ENCODE results near the gene GAB2.

The GAB2 gene

DNA sequence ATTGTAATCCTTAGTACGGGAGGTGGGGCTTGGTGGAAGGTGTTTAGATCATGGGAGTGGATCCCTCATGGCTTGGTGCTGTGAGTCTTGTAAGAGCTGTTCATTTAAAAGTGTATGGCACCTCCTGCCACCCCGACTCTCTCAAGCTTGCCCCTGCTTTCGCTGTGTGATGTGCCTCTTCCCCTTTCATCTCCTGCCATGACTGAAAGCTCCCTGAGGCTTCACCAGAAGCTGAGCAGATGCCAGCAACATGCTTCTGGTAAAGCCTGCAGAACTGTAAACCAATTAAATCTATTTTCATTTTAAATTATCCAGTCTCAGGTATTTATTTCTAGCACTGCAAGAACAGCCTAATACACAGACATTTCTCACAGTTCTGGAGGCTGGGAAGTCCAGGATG, 40.8 kb downstream of the GAB2 start:
- TF ChIP-seq SIN3A (IDR thresholded peaks at IDR 0.05; ENCODE audit: borderline replicate concordance, insufficient read depth, low read length), result no peak
- TF ChIP-seq POLR2AphosphoS5 (IDR thresholded peaks at IDR 0.05; ENCODE audit: low read depth, low read length), result no peak
- TF ChIP-seq TAF1 (IDR thresholded peaks at IDR 0.05; ENCODE audit: borderline replicate concordance, insufficient read depth, low read length), result no peak
- no peak for TF ChIP-seq FOXP2 (optimal IDR thresholded peaks at IDR 0.05; ENCODE audit: borderline replicate concordance, extremely low read depth, extremely low read length, insufficient read depth)
- TF ChIP-seq, protein P1, sequence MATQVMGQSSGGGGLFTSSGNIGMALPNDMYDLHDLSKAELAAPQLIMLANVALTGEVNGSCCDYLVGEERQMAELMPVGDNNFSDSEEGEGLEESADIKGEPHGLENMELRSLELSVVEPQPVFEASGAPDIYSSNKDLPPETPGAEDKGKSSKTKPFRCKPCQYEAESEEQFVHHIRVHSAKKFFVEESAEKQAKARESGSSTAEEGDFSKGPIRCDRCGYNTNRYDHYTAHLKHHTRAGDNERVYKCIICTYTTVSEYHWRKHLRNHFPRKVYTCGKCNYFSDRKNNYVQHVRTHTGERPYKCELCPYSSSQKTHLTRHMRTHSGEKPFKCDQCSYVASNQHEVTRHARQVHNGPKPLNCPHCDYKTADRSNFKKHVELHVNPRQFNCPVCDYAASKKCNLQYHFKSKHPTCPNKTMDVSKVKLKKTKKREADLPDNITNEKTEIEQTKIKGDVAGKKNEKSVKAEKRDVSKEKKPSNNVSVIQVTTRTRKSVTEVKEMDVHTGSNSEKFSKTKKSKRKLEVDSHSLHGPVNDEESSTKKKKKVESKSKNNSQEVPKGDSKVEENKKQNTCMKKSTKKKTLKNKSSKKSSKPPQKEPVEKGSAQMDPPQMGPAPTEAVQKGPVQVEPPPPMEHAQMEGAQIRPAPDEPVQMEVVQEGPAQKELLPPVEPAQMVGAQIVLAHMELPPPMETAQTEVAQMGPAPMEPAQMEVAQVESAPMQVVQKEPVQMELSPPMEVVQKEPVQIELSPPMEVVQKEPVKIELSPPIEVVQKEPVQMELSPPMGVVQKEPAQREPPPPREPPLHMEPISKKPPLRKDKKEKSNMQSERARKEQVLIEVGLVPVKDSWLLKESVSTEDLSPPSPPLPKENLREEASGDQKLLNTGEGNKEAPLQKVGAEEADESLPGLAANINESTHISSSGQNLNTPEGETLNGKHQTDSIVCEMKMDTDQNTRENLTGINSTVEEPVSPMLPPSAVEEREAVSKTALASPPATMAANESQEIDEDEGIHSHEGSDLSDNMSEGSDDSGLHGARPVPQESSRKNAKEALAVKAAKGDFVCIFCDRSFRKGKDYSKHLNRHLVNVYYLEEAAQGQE (IDR thresholded peaks at IDR 0.05; ENCODE audit: insufficient read depth in 1 of 2, low read depth in 2 of 2, low read length in 2 of 2), result no peak

DNA sequence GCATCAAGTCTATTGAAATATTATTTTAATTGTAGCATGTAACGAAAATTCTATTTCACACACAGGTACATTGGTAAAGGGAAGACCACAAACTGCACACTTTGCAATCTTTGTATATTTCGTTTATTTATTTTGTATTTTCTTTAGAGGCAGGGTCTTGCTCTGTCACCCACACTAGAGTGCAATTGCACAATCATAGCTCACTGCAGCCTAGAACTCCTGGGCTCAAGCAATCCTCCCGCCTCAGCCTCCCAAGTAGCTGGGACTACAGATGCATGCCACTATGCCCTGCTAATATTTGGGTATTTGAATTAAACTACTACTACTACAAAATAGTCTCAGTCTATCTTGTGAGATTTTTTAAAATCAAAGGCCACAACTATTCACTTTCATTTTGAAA, 42.7 kb downstream of the GAB2 start:
- TF ChIP-seq TAF1 (IDR thresholded peaks at IDR 0.05; ENCODE audit: borderline replicate concordance, insufficient read depth, low read length) (no peak), FOXP2 (optimal IDR thresholded peaks at IDR 0.05; ENCODE audit: borderline replicate concordance, extremely low read depth, extremely low read length, insufficient read depth) (no peak), SIN3A (IDR thresholded peaks at IDR 0.05; ENCODE audit: borderline replicate concordance, insufficient read depth, low read length) (no peak), POLR2AphosphoS5 (IDR thresholded peaks at IDR 0.05; ENCODE audit: low read depth, low read length) (no peak)
- TF ChIP-seq, protein P1 (IDR thresholded peaks at IDR 0.05; ENCODE audit: insufficient read depth in 1 of 2, low read depth in 2 of 2, low read length in 2 of 2), result no peak

DNA sequence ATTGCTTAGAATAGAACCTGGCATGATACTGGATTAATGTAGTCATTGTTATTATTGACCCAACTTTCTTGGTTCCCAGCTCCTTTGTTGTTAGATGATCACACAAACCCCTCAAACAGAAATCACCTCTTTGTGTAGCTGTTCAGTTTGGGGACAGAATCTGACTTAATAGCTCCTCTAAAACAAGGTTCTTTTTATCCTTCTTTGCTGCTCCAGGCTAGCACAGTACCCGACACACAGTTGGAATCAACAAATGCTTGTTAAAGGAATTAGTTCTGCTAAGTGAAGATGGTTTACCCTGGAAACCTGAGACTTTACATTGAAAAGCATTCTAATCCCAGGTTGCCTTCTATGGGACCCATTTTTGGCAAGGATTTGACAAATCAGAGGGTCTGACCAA, 43.9 kb downstream of the GAB2 start:
- TF ChIP-seq POLR2AphosphoS5 (IDR thresholded peaks at IDR 0.05; ENCODE audit: low read depth, low read length) (no peak), FOXP2 (optimal IDR thresholded peaks at IDR 0.05; ENCODE audit: borderline replicate concordance, extremely low read depth, extremely low read length, insufficient read depth) (no peak), TAF1 (IDR thresholded peaks at IDR 0.05; ENCODE audit: borderline replicate concordance, insufficient read depth, low read length) (no peak), SIN3A (IDR thresholded peaks at IDR 0.05; ENCODE audit: borderline replicate concordance, insufficient read depth, low read length) (no peak)
- TF ChIP-seq, protein P1 (IDR thresholded peaks at IDR 0.05; ENCODE audit: insufficient read depth in 1 of 2, low read depth in 2 of 2, low read length in 2 of 2), result no peak

DNA sequence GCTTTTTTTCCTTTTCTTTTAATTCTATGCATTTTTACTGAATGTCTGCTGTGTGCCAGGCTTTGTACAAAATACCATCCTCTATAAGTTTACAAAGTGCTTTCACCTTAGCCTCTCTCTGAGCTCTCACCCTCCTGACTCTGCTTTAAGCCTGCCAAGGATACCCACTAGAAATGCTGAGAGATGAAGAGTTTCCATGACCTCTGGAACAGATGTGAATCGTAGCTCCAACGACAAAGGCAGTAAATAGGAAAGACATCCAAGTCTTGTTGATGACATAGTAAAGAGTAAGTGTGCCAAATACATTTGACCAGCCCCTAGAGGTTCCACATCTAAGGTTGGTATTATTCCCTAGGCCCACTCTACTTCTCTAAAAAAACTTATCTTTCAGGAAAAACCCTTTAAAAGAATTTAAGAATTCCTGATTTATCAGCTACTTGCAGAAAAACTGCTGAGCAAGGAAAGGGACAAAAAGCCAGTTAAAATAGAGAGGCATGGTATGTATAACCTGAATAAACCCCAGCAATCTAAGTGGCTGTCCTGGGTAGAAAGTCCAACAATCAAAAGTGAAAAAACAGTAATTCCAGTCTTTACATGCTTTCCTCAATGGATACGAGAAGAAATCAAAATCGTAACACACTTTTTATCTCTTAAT, 45.4 kb downstream of the GAB2 start:
- TF ChIP-seq SIN3A (IDR thresholded peaks at IDR 0.05; ENCODE audit: borderline replicate concordance, insufficient read depth, low read length) (no peak), TAF1 (IDR thresholded peaks at IDR 0.05; ENCODE audit: borderline replicate concordance, insufficient read depth, low read length) (no peak), POLR2AphosphoS5 (IDR thresholded peaks at IDR 0.05; ENCODE audit: low read depth, low read length) (no peak), FOXP2 (optimal IDR thresholded peaks at IDR 0.05; ENCODE audit: borderline replicate concordance, extremely low read depth, extremely low read length, insufficient read depth) (no peak)
- TF ChIP-seq, protein P1 (IDR thresholded peaks at IDR 0.05; ENCODE audit: insufficient read depth in 1 of 2, low read depth in 2 of 2, low read length in 2 of 2), result no peak
